Effector memory CD8-positive, alpha-beta T cell (primary cell): ENCODE data around the gene LSM14A.
"Not testable (repeated sequence)": the region's sequence is repeated elsewhere in the genome, so short reads cannot be mapped to it uniquely, and the experiment has no call there.

ENCODE experiments used
- ATAC-seq: fragments of 150-1000 bp; cut with Tn5 transposase; replicated peaks from 2 replicates; pipeline ENCODE4 v1.10.0; 2021; ENCODE audit warnings: mild to moderate bottlenecking, moderate library complexity
- DNase-seq, 3 experiments: peaks; one replicate each; pipeline ENCODE4 v3.0.0; 2021
- H3K27ac Mint-ChIP-seq, 2 donors: one replicate each; pipeline ENCODE4 v1.8.0; 2022; ENCODE audit warnings: mild to moderate bottlenecking in 2 of 2, mixed read lengths in 2 of 2, moderate library complexity in 2 of 2
- H3K27me3 Mint-ChIP-seq, 2 donors: one replicate each; pipeline ENCODE4 v1.8.0; 2022; ENCODE audit warnings: mixed read lengths in 2 of 2
- H3K36me3 Mint-ChIP-seq: one replicate; pipeline ENCODE4 v1.8.0; 2022; ENCODE audit warnings: mild to moderate bottlenecking, moderate library complexity, mixed read lengths; ENCODE audit not compliant: insufficient read depth
- H3K4me1 Mint-ChIP-seq, 2 donors: one replicate each; pipeline ENCODE4 v1.8.0; 2022; ENCODE audit warnings: low read depth in 2 of 2, mixed read lengths in 2 of 2
- H3K4me3 Mint-ChIP-seq, 2 donors: one replicate each; pipeline ENCODE4 v1.8.0; 2022; ENCODE audit warnings: mild to moderate bottlenecking in 2 of 2, mixed read lengths in 2 of 2, moderate library complexity in 2 of 2
- H3K9me3 Mint-ChIP-seq, 2 donors: one replicate each; pipeline ENCODE4 v1.8.0; 2022; ENCODE audit warnings: mixed read lengths in 2 of 2

LSM14A gene

GRCh38 chr19:34142440-34142839 is 29.9 kb upstream of the LSM14A start:
- Mint-ChIP-seq H3K27me3 (no peaks in the 10 kb centered on the region), H3K4me3 (no peak overlapping the region), H3K9me3 (no peaks in the 10 kb centered on the region), H3K27ac (no peak overlapping the region), H3K4me1 (no peaks in the 10 kb centered on the region), H3K36me3 (no peaks in the 10 kb centered on the region)
- no peak for ATAC-seq
- DNase-seq, result no peak

DNA sequence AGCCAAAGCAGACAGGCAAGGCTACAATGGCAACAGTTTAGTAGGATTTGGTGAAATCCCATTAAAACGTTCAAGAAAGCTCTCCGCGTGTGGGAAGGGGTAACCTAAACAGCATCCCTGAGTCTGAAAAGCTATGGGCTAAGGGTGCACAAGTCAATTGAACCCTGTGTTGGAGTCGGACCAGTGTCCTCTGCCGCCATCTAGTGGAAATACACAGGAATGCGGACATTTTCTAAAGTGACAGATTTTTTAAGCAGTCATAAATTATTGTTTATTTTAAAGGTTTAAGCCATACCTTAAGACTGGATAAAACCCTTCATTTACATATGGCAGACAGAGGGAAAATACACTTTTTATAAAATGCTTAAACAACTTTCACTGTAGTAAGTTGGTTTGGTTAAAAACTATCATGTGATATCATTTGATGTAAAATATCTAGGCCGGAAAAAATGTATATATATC is 26.5 kb upstream of the LSM14A start:
- peak; percentile 73 for ATAC-seq
- Mint-ChIP-seq H3K4me3 (no peak overlapping the region), H3K4me1 (no peaks in the 10 kb centered on the region), H3K27ac (no peak overlapping the region), H3K27me3 (no peaks in the 10 kb centered on the region), H3K36me3 (peaks cover 4% of the 10 kb centered on the region), H3K9me3 (no peaks in the 10 kb centered on the region)
- peak; percentile 50 to 55 (median 52) for DNase-seq

DNA sequence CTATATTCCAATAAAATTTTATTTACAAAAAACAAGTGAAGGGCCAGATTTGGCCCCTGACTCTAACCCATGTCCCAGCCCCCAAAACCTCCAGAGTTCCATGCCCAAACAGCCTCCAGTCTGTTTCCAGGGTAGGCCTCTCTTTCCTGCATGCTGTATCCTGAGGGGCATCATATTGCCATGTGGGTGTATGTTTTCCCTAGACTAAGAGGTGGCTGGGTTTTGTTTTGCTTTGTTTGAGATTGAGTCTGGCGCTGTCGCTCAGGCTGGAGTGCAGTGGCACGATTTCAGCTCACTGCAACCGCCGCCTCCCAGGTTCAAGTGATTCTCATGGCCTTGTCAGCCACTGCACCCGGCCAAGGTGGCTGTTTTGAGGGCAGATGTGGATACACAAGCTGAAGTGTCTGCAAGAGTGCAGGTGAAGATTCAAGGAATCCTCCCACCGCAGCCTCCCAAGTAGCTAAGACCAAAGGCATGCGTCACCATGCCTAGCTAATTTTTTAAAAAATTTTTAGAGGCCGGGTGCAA is 23.6 kb upstream of the LSM14A start:
- Mint-ChIP-seq H3K4me1 (no peaks in the 10 kb centered on the region), H3K4me3 (no peak overlapping the region), H3K27me3 (peaks cover 12 to 15% of the 10 kb centered on the region in 2 donors), H3K9me3 (no peaks in the 10 kb centered on the region), H3K36me3 (peaks cover 4% of the 10 kb centered on the region), H3K27ac (no peak overlapping the region)
- ATAC-seq, result no peak
- no peak for DNase-seq

GRCh38 chr19:34149873-34150272 is 22.4 kb upstream of the LSM14A start:
- ATAC-seq (no peak), DNase-seq (no peak)
- H3K36me3 Mint-ChIP-seq, result peaks cover 4% of the 10 kb centered on the region
- H3K4me3 Mint-ChIP-seq, result no peak overlapping the region
- H3K9me3 Mint-ChIP-seq, result no peaks in the 10 kb centered on the region
- H3K4me1 Mint-ChIP-seq, result no peaks in the 10 kb centered on the region
- peaks cover 12 to 19% of the 10 kb centered on the region in 2 donors for H3K27me3 Mint-ChIP-seq
- no peak overlapping the region for H3K27ac Mint-ChIP-seq

GRCh38 chr19:34150558-34150957 is 21.7 kb upstream of the LSM14A start:
- Mint-ChIP-seq H3K4me1 (no peaks in the 10 kb centered on the region), H3K27me3 (peaks cover 12 to 19% of the 10 kb centered on the region in 2 donors), H3K9me3 (no peaks in the 10 kb centered on the region), H3K4me3 (no peak overlapping the region), H3K36me3 (peaks cover 4% of the 10 kb centered on the region), H3K27ac (no peak overlapping the region)
- ATAC-seq (no peak), DNase-seq (no peak)

- H3K9me3 Mint-ChIP-seq, result no peaks in the 10 kb centered on the region
- H3K4me1 Mint-ChIP-seq, result no peaks in the 10 kb centered on the region
- H3K27ac Mint-ChIP-seq, result no peak overlapping the region
- no peak overlapping the region for H3K4me3 Mint-ChIP-seq
- ATAC-seq (no peak), DNase-seq (no peak)
- peaks cover 12 to 19% of the 10 kb centered on the region in 2 donors for H3K27me3 Mint-ChIP-seq
- H3K36me3 Mint-ChIP-seq, result peaks cover 4% of the 10 kb centered on the region
Measured at GRCh38 chr19:34151439-34151838, 20.9 kb upstream of the LSM14A start.

GRCh38 chr19:34154401-34154800 is 17.9 kb upstream of the LSM14A start:
- no peak for ATAC-seq
- Mint-ChIP-seq H3K4me1 (no peaks in the 10 kb centered on the region), H3K27me3 (peaks cover 12 to 19% of the 10 kb centered on the region in 2 donors), H3K4me3 (no peak overlapping the region), H3K36me3 (no peaks in the 10 kb centered on the region), H3K9me3 (no peaks in the 10 kb centered on the region), H3K27ac (peak overlapping the region in 1 of 2 donors; percentile 53)
- no peak for DNase-seq

DNA sequence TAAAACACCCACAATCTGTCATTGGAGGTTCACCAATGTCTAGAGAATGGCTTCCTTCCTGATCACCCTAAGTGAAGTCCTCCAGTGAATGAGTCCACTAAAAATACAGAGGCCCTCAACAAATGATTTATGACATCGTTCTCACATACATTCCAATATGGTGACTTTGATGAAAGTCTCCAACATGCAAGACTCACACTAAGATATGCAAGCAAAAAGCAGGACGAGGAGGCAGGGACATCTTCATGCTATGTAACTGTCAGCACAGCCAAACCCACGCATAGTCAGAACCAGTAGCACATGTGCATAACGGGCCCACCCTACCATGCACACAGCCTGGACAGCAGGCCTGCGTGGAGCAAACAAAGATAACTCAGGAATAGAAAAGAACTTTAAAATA is 16.6 kb upstream of the LSM14A start:
- no peak overlapping the region for H3K27ac Mint-ChIP-seq
- no peaks in the 10 kb centered on the region for H3K36me3 Mint-ChIP-seq
- H3K4me1 Mint-ChIP-seq, result no peaks in the 10 kb centered on the region
- no peak overlapping the region for H3K4me3 Mint-ChIP-seq
- H3K9me3 Mint-ChIP-seq, result no peaks in the 10 kb centered on the region
- DNase-seq (no peak), ATAC-seq (no peak)
- peaks cover 12 to 19% of the 10 kb centered on the region in 2 donors for H3K27me3 Mint-ChIP-seq

- H3K4me3 Mint-ChIP-seq, H3K27ac Mint-ChIP-seq, H3K36me3 Mint-ChIP-seq, H3K4me1 Mint-ChIP-seq, H3K9me3 Mint-ChIP-seq, H3K27me3 Mint-ChIP-seq, ATAC-seq, DNase-seq: not testable (repeated sequence)
Measured at GRCh38 chr19:34158966-34159365, 13.3 kb upstream of the LSM14A start.

DNA sequence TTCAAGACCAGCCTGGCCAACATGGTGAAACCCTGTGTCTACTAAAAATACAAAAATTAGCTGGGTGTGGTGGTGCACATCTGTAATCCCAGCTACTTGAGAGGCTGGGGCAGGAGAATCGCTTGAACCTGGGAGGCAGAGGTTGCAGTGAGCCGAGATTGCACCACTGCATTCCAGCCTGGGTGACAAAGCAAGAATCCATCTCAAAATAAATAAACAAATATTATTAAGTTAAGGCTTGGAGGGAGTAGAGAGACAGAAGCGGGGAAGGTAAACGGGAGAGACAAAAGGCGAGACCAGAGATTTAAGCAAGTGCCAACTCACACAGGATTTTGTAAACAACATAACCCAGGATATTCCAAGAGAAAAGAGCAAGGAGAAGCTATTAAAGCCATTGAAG is 12.8 kb upstream of the LSM14A start:
- not testable (repeated sequence) for DNase-seq, H3K27me3 Mint-ChIP-seq, H3K9me3 Mint-ChIP-seq, H3K36me3 Mint-ChIP-seq, H3K4me3 Mint-ChIP-seq, ATAC-seq, H3K4me1 Mint-ChIP-seq
- peak overlapping the region in 1 of 2 donors; percentile 14 for H3K27ac Mint-ChIP-seq

GRCh38 chr19:34161902-34162301 is 10.4 kb upstream of the LSM14A start:
- ATAC-seq, H3K4me3 Mint-ChIP-seq: not testable (repeated sequence)

GRCh38 chr19:34165295-34165738 is 7.0 kb upstream of the LSM14A start:
- no peak overlapping the region for H3K27ac Mint-ChIP-seq
- no peaks in the 10 kb centered on the region for H3K27me3 Mint-ChIP-seq
- no peak overlapping the region for H3K4me3 Mint-ChIP-seq
- ATAC-seq (no peak), DNase-seq (no peak)
- H3K9me3 Mint-ChIP-seq, result no peaks in the 10 kb centered on the region
- no peaks in the 10 kb centered on the region for H3K36me3 Mint-ChIP-seq
- no peaks in the 10 kb centered on the region for H3K4me1 Mint-ChIP-seq

More at GRCh38 chr19:34161902-34162301, 10.4 kb upstream of the LSM14A start:
- H3K36me3 Mint-ChIP-seq, H3K27me3 Mint-ChIP-seq, H3K4me1 Mint-ChIP-seq, H3K27ac Mint-ChIP-seq, DNase-seq, H3K9me3 Mint-ChIP-seq: not testable (repeated sequence)

DNA sequence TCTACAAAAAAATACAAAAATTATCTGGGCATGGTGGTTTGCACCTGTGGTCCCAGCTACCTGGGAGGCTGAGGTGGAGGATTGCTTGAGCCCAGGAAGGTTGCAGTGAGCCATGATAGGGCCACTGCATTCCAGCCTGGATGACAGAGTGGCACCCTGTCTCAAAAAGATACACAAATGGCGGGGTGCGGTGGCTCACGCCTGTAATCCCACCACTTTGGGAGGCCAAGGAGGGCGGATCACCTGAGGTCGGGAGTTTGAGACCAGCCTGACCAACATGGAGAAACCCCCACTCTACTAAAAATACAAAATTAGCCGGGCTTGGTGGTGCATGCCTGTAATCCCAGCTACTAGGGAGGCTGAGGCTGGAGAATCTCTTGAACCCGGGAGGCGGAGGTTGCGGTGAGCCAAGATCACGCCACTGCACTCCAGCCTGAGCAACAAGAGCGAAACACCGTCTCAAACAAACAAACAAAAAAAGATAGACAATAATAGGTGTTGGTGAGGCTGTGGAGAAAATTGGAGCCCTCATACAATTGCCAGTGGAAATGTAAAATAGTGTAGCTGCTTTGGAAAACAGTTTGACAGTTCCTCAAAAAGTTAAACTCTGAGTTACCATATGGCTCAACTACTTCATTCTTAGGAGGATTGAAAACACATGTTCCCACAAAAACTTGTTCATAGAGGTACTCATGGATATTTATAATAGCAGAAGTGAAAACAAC is 2.7 kb upstream of the LSM14A start:
- not testable (repeated sequence) for ATAC-seq, H3K4me3 Mint-ChIP-seq, H3K9me3 Mint-ChIP-seq, DNase-seq, H3K27me3 Mint-ChIP-seq
- H3K27ac Mint-ChIP-seq, result peak overlapping the region in 1 of 2 donors; percentile 94
- peaks cover 31% of the 10 kb centered on the region for H3K36me3 Mint-ChIP-seq
- H3K4me1 Mint-ChIP-seq, result peaks cover 22 to 26% of the 10 kb centered on the region in 2 donors

- Mint-ChIP-seq H3K9me3 (no peaks in the 10 kb centered on the region), H3K36me3 (peaks cover 48% of the 10 kb centered on the region), H3K27me3 (no peaks in the 10 kb centered on the region), H3K4me1 (peaks cover 30 to 39% of the 10 kb centered on the region in 2 donors), H3K27ac (peak overlapping the region; percentile 90 to 94), H3K4me3 (peak overlapping the region; percentile 95)
- no peak for ATAC-seq
- no peak for DNase-seq
Measured at GRCh38 chr19:34171539-34171876, 796 bp upstream of the LSM14A start.
